Neural cell (in vitro differentiated cells): ENCODE data around the gene WWTR1. TPM values are rescaled to one million over a fixed set of nuclear protein-coding genes. Genes with fewer than 3 reads are reported as not detected.

ENCODE experiments used
- H2AFZ ChIP-seq: fragments of 200-600, 300-800 bp; sonication (generic), shearing (Covaris generic); 2 replicates; pipeline ENCODE4 v1.6.0; 2014; ENCODE audit warnings: low read depth, mild to moderate bottlenecking, antibody characterized with exemption, low read length, moderate library complexity
- H3F3A ChIP-seq: fragments of 200-600 bp; shearing (Covaris generic); 2 replicates; pipeline ENCODE4 v1.6.1; 2016; ENCODE audit warnings: mild to moderate bottlenecking, moderate library complexity, mixed read lengths, antibody characterized with exemption, low read length; ENCODE audit not compliant: insufficient read depth, poor library complexity, severe bottlenecking
- H3K27ac ChIP-seq: fragments of 200-600, 300-800 bp; sonication (generic), shearing (Covaris generic); 2 replicates; pipeline ENCODE4 v1.5.1; 2014; ENCODE audit warnings: mild to moderate bottlenecking, low read length, moderate library complexity
- H3K27me3 ChIP-seq: fragments of 300-800, 200-600 bp; sonication (generic), shearing (Covaris generic); 2 replicates; pipeline ENCODE4 v1.6.0; 2014; ENCODE audit warnings: mild to moderate bottlenecking, low read depth, low read length, moderate library complexity; ENCODE audit not compliant: insufficient read depth
- H3K36me3 ChIP-seq: fragments of 300-800, 200-600 bp; sonication (generic), shearing (Covaris generic); 2 replicates; pipeline ENCODE4 v1.5.1; 2014; ENCODE audit warnings: mild to moderate bottlenecking, antibody characterized with exemption, low read length, moderate library complexity; ENCODE audit not compliant: insufficient read depth
- H3K4me2 ChIP-seq: fragments of 300-800, 200-600 bp; sonication (generic), shearing (Covaris generic); 2 replicates; pipeline ENCODE4 v1.6.0; 2014; ENCODE audit warnings: mild to moderate bottlenecking, low read length
- H3K4me3 ChIP-seq: fragments of 300-800, 200-600 bp; sonication (generic), shearing (Covaris generic); 2 replicates; pipeline ENCODE4 v1.5.1; 2014; ENCODE audit warnings: mild to moderate bottlenecking, low read length, moderate library complexity
- H3K79me2 ChIP-seq: fragments of 200-600 bp; shearing (Covaris generic); replicated peaks from 2 replicates; pipeline ENCODE4 v1.6.0; 2014; ENCODE audit warnings: mild to moderate bottlenecking, low read length, moderate library complexity; ENCODE audit not compliant: insufficient read depth
- H3K9ac ChIP-seq: fragments of 300-800, 200-600 bp; sonication (generic), shearing (Covaris generic); 2 replicates; pipeline ENCODE4 v1.6.1; 2016; ENCODE audit warnings: mild to moderate bottlenecking, low read length, mixed read lengths
- H3K9me2 ChIP-seq: fragments of 200-600 bp; shearing (Covaris generic); 2 replicates; pipeline ENCODE4 v1.6.1; 2016; ENCODE audit warnings: mild to moderate bottlenecking, low read length, mixed read lengths; ENCODE audit not compliant: insufficient read depth
- H3K9me3 ChIP-seq: fragments of 200-600, 300-800 bp; sonication (generic), shearing (Covaris generic); 2 replicates; pipeline ENCODE4 v1.6.1; 2016; ENCODE audit warnings: mild to moderate bottlenecking, mixed run types, low read length, moderate library complexity, mixed read lengths
- H4K20me1 ChIP-seq: fragments of 200-600 bp; shearing (Covaris generic); 2 replicates; pipeline ENCODE4 v1.6.1; 2016; ENCODE audit warnings: mild to moderate bottlenecking, mixed run types; ENCODE audit not compliant: insufficient read depth
- EP300 ChIP-seq: fragments of 450-650 bp; conservative IDR thresholded peaks from 2 replicates; pipeline ENCODE4 v1.6.1; 2014; ENCODE audit warnings: antibody characterized with exemption, mild to moderate bottlenecking, moderate library complexity; ENCODE audit not compliant: poor library complexity, severe bottlenecking
- EZH2 ChIP-seq: fragments of 200-600, 300-800 bp; shearing (Covaris generic), sonication (generic); IDR thresholded peaks from 2 replicates; pipeline ENCODE4 v1.6.1; 2014; ENCODE audit warnings: antibody characterized with exemption, low read length, borderline replicate concordance, mild to moderate bottlenecking; ENCODE audit not compliant: insufficient read depth, poor library complexity, severe bottlenecking
- MXI1 ChIP-seq: fragments of 450-650 bp; conservative IDR thresholded peaks from 2 replicates; pipeline ENCODE4 v1.6.1; 2014; ENCODE audit warnings: antibody characterized with exemption, mild to moderate bottlenecking; ENCODE audit not compliant: poor library complexity, severe bottlenecking
- POLR2AphosphoS5 ChIP-seq: IDR thresholded peaks from 2 replicates; pipeline ENCODE4 v1.6.1; 2012
- RAD21 ChIP-seq: fragments of 450-650 bp; conservative IDR thresholded peaks from 2 replicates; pipeline ENCODE4 v1.6.1; 2014; ENCODE audit warnings: antibody characterized with exemption, mild to moderate bottlenecking, moderate library complexity
- SMC3 ChIP-seq: fragments of 450-650 bp; conservative IDR thresholded peaks from 2 replicates; pipeline ENCODE4 v1.6.1; 2014; ENCODE audit warnings: antibody characterized with exemption, mild to moderate bottlenecking, moderate library complexity; ENCODE audit not compliant: poor library complexity
- TAF1 ChIP-seq: IDR thresholded peaks from 2 replicates; pipeline ENCODE4 v1.6.1; 2012; ENCODE audit warnings: low read depth
- polyA plus RNA-seq: library from polyadenylated mRNA; depleted of rRNA; stranded (reverse); fragments of >200 nt; gene quantifications from 2 replicates; pipeline ENCODE4 v1.2.3, GENCODE V29; 2014
- TF ChIP-seq, protein P1 (sequence below): IDR thresholded peaks from 2 replicates; pipeline ENCODE4 v1.6.1; 2012; ENCODE audit warnings: borderline replicate concordance
- TF ChIP-seq, protein P2 (sequence below): fragments of 450-650 bp; IDR thresholded peaks from 2 replicates; pipeline ENCODE4 v1.5.1; 2014; ENCODE audit warnings: antibody characterized with exemption, mild to moderate bottlenecking, moderate library complexity; ENCODE audit not compliant: poor library complexity, severe bottlenecking

The WWTR1 gene
- polyA plus RNA-seq, 1 donor from 2014 or later: 0.97 TPM

DNA sequence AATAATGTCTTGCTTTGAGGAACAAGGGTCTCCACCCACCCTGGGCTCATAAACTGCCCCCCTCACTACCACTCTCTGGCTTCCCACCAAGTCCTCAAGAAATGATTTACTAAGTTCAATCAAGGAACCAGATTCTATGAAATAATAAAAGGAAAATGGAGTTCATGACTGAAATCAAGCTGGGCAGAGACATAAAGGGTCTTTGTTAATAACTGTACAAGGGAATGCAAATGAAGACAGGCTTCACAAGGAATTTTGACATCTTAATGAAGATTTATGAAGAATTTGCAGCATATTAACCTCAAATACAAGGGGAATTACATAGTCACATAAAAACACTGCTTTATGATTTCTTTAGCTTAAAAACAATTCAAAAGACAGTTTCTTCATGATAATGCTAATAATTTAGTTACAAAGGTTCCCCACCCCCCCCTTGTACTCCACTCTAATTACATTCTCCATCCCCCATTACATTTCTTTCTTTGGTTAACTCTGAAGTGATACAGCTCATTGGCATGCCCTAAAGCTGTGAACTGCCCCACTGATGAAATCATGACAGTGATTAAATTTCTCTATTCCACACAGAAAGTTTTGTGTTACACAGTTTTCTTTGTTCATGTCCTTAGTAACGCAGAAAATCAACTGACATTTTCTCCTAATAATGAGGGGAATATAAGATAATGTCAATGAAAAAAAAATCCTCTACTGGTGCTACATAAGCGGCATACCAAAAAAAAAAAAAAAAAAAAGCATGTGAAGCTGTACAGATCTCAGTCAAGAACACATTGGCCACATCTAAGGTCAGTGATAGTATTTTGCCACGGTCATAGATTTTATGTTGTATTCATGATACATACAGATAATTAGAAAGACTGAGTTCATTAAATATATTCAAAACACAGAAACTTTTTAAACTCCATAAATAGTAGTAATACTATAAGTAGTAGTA, 54.4 kb downstream of the WWTR1 start:
- Histone ChIP-seq H2AFZ (no peak overlapping the region), H3K4me3 (no peak overlapping the region), H3K27ac (peak overlapping the region; percentile 1), H3K9me3 (no peaks in the 10 kb centered on the region), H3K9me2 (no peaks in the 10 kb centered on the region), H3F3A (no peaks in the 10 kb centered on the region), H3K79me2 (no peaks in the 10 kb centered on the region), H3K9ac (no peak overlapping the region), H3K36me3 (no peaks in the 10 kb centered on the region), H3K27me3 (no peaks in the 10 kb centered on the region), H4K20me1 (no peaks in the 10 kb centered on the region), H3K4me2 (no peak overlapping the region)
- no peak for TF ChIP-seq TAF1
- TF ChIP-seq SMC3: no peak
- no peak for TF ChIP-seq MXI1
- TF ChIP-seq EZH2: no peak
- TF ChIP-seq, protein P1, sequence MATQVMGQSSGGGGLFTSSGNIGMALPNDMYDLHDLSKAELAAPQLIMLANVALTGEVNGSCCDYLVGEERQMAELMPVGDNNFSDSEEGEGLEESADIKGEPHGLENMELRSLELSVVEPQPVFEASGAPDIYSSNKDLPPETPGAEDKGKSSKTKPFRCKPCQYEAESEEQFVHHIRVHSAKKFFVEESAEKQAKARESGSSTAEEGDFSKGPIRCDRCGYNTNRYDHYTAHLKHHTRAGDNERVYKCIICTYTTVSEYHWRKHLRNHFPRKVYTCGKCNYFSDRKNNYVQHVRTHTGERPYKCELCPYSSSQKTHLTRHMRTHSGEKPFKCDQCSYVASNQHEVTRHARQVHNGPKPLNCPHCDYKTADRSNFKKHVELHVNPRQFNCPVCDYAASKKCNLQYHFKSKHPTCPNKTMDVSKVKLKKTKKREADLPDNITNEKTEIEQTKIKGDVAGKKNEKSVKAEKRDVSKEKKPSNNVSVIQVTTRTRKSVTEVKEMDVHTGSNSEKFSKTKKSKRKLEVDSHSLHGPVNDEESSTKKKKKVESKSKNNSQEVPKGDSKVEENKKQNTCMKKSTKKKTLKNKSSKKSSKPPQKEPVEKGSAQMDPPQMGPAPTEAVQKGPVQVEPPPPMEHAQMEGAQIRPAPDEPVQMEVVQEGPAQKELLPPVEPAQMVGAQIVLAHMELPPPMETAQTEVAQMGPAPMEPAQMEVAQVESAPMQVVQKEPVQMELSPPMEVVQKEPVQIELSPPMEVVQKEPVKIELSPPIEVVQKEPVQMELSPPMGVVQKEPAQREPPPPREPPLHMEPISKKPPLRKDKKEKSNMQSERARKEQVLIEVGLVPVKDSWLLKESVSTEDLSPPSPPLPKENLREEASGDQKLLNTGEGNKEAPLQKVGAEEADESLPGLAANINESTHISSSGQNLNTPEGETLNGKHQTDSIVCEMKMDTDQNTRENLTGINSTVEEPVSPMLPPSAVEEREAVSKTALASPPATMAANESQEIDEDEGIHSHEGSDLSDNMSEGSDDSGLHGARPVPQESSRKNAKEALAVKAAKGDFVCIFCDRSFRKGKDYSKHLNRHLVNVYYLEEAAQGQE: no peak
- TF ChIP-seq, protein P2, sequence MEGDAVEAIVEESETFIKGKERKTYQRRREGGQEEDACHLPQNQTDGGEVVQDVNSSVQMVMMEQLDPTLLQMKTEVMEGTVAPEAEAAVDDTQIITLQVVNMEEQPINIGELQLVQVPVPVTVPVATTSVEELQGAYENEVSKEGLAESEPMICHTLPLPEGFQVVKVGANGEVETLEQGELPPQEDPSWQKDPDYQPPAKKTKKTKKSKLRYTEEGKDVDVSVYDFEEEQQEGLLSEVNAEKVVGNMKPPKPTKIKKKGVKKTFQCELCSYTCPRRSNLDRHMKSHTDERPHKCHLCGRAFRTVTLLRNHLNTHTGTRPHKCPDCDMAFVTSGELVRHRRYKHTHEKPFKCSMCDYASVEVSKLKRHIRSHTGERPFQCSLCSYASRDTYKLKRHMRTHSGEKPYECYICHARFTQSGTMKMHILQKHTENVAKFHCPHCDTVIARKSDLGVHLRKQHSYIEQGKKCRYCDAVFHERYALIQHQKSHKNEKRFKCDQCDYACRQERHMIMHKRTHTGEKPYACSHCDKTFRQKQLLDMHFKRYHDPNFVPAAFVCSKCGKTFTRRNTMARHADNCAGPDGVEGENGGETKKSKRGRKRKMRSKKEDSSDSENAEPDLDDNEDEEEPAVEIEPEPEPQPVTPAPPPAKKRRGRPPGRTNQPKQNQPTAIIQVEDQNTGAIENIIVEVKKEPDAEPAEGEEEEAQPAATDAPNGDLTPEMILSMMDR: no peak
- no peak for TF ChIP-seq EP300
- no peak for TF ChIP-seq RAD21
- TF ChIP-seq POLR2AphosphoS5: no peak

DNA sequence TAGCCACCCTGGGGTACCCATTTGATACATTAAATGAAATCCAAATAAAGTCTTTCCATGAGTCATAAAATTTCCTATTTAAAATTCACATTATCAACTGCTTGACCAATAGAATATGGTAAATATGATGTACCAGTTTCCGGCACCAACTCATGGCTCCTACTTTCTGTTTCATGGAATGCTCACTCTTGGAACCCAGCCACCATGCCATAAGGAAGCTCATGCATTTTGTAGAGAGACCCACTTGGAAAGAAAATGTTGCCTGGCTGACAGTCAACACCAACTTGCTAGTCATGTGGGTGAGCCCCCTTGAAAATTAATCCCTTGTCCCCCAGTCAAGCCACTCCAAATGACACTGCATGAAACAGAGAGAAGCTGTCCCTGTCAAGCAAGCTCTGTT, 57.2 kb downstream of the WWTR1 start:
- Histone ChIP-seq H3K9ac (no peak overlapping the region), H2AFZ (no peak overlapping the region), H4K20me1 (no peaks in the 10 kb centered on the region), H3K9me3 (no peaks in the 10 kb centered on the region), H3K9me2 (no peaks in the 10 kb centered on the region), H3K27ac (no peak overlapping the region), H3F3A (no peaks in the 10 kb centered on the region), H3K4me2 (no peak overlapping the region), H3K27me3 (no peaks in the 10 kb centered on the region), H3K4me3 (no peak overlapping the region), H3K79me2 (no peaks in the 10 kb centered on the region), H3K36me3 (no peaks in the 10 kb centered on the region)
- TF ChIP-seq TAF1: no peak
- TF ChIP-seq EP300: no peak
- no peak for TF ChIP-seq SMC3
- no peak for TF ChIP-seq MXI1
- TF ChIP-seq, protein P2: no peak
- TF ChIP-seq RAD21: no peak
- TF ChIP-seq EZH2: no peak
- no peak for TF ChIP-seq POLR2AphosphoS5
- TF ChIP-seq, protein P1: no peak
